Neural crest cell (in vitro differentiated cells): ENCODE results near the gene ME1. TPM values are rescaled to one million over a fixed set of nuclear protein-coding genes. Genes with fewer than 3 reads are reported as not detected.

ENCODE experiments used
- DNase-seq: peaks from one replicate; pipeline ENCODE4 v3.0.0; 2021; ENCODE audit warnings: low read depth, mixed read lengths, low spot score
- H3K27ac Mint-ChIP-seq: one replicate; pipeline ENCODE4 v1.8.0; 2021; ENCODE audit warnings: mild to moderate bottlenecking, mixed read lengths; ENCODE audit not compliant: unreplicated experiment
- H3K27me3 Mint-ChIP-seq: 2 replicates; pipeline ENCODE4 v1.8.0; 2021; ENCODE audit warnings: low read depth, mild to moderate bottlenecking, mixed read lengths
- H3K36me3 Mint-ChIP-seq: 2 replicates; pipeline ENCODE4 v1.8.0; 2021; ENCODE audit warnings: low read depth, mild to moderate bottlenecking, mixed read lengths
- H3K4me1 Mint-ChIP-seq: 2 replicates; pipeline ENCODE4 v1.8.0; 2021; ENCODE audit warnings: mixed read lengths
- H3K4me3 Mint-ChIP-seq: one replicate; pipeline ENCODE4 v1.8.0; 2021; ENCODE audit warnings: mild to moderate bottlenecking, mixed read lengths
- H3K9me3 Mint-ChIP-seq: 2 replicates; pipeline ENCODE4 v1.8.0; 2021; ENCODE audit warnings: mixed read lengths
- CTCF ChIP-seq: fragments of 200-600 bp; sonication (generic); conservative IDR thresholded peaks from 2 replicates; pipeline ENCODE4 v1.5.0; 2021; ENCODE audit warnings: antibody characterized with exemption, mild to moderate bottlenecking
- total RNA-seq: library from RNA; stranded (reverse); gene quantifications from 2 replicates; pipeline ENCODE4 v1.2.1, GENCODE V29; 2021

Gene ME1
- total RNA-seq, 1 donor from 2014 or later, result 4.4 TPM

GRCh38 chr6:83216806-83217205 is 214.0 kb downstream of the ME1 start:
- Mint-ChIP-seq H3K9me3 (no peaks in the 10 kb centered on the region), H3K4me1 (peaks cover 4% of the 10 kb centered on the region), H3K36me3 (no peaks in the 10 kb centered on the region), H3K27me3 (no peaks in the 10 kb centered on the region), H3K4me3 (no peak overlapping the region), H3K27ac (no peak overlapping the region)
- DNase-seq, result no peak
- no peak for TF ChIP-seq CTCF

DNA sequence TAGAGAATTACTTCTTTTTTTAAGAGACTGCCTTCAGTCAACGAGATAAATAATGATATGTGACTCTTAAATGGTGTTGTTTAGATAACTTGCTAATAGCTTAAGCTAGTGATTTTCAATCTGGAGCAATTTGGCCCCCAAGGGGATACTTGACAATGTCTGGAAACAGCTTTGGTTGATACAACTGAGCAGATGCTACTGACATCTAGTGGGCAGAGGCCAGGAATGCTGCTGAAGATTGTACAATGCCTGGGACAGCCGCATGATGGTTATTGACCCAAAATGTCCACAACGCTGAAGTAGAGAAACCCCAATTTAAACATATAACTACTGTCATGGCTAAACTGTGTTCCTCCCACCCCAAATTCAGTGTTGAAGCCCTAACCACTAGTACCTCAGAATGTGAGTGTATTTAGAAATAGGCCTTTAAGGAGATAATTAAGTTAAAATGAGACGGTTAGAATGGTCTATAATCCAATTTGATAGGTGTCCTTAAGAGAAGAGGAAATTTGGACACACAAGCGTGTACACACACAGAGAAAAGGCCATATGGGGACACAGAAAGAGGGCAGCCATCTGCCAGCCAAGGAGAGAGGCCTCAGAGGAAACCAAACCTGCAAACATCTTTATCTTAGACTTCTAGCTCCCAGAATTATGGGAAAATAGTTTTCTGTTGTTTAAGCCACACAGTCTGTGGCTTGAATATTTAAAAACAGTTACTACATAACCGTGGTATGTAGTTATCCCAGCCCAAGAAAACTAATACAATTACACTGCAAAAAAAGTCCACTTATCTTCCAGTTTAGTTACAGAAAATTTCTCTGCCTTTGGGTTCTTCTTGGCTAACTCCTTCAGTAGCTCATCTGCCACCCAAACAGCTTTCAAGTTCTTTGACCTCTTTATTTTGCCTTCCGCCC is 215.5 kb downstream of the ME1 start:
- no peaks in the 10 kb centered on the region for H3K9me3 Mint-ChIP-seq
- TF ChIP-seq CTCF, result peak; percentile 78
- no peaks in the 10 kb centered on the region for H3K36me3 Mint-ChIP-seq
- H3K4me3 Mint-ChIP-seq, result no peak overlapping the region
- no peaks in the 10 kb centered on the region for H3K27me3 Mint-ChIP-seq
- H3K27ac Mint-ChIP-seq, result no peak overlapping the region
- peaks cover 4% of the 10 kb centered on the region for H3K4me1 Mint-ChIP-seq
- peak; percentile 48 for DNase-seq

DNA sequence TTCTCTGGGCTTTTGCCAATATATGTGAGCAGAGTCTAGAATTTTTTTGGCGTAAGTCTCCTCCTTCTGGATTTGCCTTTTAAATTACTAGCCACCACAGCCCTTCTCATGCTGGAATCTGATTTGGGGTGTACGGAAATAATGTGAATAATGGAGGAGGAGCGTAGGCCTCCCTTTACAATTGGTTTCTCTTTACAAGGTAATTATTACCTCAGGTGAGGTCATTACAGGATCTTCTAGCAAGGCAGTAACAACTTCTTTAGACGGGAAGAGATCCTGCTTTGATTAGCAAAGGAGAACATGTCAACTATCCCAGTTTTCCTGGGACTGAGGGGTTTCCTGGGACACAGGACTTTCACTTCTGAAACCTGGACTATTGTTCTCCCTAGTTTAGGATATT is 228.8 kb downstream of the ME1 start:
- no peak overlapping the region for H3K27ac Mint-ChIP-seq
- no peaks in the 10 kb centered on the region for H3K4me1 Mint-ChIP-seq
- H3K36me3 Mint-ChIP-seq, result peaks cover 7% of the 10 kb centered on the region
- no peaks in the 10 kb centered on the region for H3K27me3 Mint-ChIP-seq
- H3K9me3 Mint-ChIP-seq, result peaks cover 7% of the 10 kb centered on the region
- no peak for DNase-seq
- no peak overlapping the region for H3K4me3 Mint-ChIP-seq
- no peak for TF ChIP-seq CTCF

DNA sequence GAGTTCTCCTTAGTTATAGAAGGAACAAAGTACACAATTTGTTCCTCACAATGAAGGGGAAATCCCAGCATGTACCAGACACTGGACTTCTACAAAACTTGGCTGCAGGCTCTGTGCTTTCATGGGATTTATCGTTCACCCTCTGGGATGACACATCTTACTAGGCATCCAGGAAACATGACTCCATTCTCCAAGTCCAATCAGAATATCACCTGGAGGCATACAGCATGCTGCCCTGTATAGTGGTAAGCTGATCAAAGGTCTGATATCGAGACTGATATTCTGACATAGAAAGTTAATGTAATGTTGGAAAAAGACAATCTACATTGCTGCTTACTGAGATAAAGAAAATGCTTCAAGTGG is 231.0 kb downstream of the ME1 start:
- no peaks in the 10 kb centered on the region for H3K36me3 Mint-ChIP-seq
- TF ChIP-seq CTCF, result no peak
- H3K4me3 Mint-ChIP-seq, result no peak overlapping the region
- no peak overlapping the region for H3K27ac Mint-ChIP-seq
- H3K27me3 Mint-ChIP-seq, result no peaks in the 10 kb centered on the region
- peaks cover 4% of the 10 kb centered on the region for H3K4me1 Mint-ChIP-seq
- no peaks in the 10 kb centered on the region for H3K9me3 Mint-ChIP-seq
- DNase-seq, result no peak

DNA sequence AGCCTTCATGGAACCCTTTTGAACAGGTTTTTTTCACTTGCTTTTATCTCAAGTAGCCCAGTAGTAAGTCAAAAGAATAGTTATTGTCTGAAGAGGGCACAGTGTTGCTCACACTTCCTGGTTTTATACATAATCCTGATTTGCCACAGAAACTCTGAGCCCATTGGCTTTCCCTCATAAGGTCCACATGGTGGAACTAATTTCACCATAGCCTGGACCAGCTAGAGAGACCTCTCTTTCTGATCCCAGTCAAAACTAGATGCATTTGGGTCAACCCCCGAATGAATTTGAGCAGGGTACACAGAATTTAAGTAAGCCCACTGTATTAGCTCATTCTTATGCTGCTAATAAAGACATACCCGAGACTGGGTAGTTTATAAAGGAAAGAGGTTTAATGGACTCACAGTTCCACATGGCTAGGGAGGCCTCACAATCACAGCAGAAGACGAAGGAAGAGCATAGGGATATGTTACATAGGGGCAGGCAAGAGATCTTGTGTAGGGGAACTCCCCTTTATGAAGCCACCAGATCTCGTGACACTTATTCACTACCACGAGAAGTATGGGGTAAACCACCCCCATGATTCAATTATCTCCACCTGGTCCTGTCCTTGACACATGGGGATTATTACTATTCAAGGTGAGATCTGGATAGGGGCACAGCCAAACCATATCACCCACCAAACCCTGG is 231.5 kb downstream of the ME1 start:
- TF ChIP-seq CTCF, result no peak
- Mint-ChIP-seq H3K36me3 (no peaks in the 10 kb centered on the region), H3K9me3 (no peaks in the 10 kb centered on the region), H3K27ac (no peak overlapping the region), H3K4me3 (no peak overlapping the region), H3K27me3 (no peaks in the 10 kb centered on the region), H3K4me1 (peaks cover 9% of the 10 kb centered on the region)
- no peak for DNase-seq
